A549 (cell line): ENCODE measurements around the gene CARMIL1.

Experiments
- HOXB5 ChIP-seq: fragments of 250-450 bp; sonication (Bioruptor Pico); IDR thresholded peaks from 2 replicates; pipeline ENCODE4 v1.5.0; 2020; ENCODE audit warnings: mild to moderate bottlenecking, moderate library complexity
- MAZ ChIP-seq: fragments of 150-350 bp; IDR thresholded peaks from 2 replicates; pipeline ENCODE4 v1.6.1; 2014; ENCODE audit warnings: antibody characterized with exemption, low read depth, low read length, borderline replicate concordance
- POLR2A ChIP-seq: IDR thresholded peaks from 2 replicates; pipeline ENCODE4 v1.6.1; 2012; ENCODE audit warnings: mild to moderate bottlenecking, low read length
- SMC3 ChIP-seq: fragments of >200 bp; sonication (Bioruptor Twin); formaldehyde crosslinking; IDR thresholded peaks from 3 replicates; pipeline ENCODE4 v1.6.1; 2018; ENCODE audit warnings: inconsistent platforms
- ZFP36 ChIP-seq: fragments of 450-650 bp; IDR thresholded peaks from 2 replicates; pipeline ENCODE4 v1.6.1; 2014; ENCODE audit warnings: borderline replicate concordance; ENCODE audit not compliant: partially characterized antibody
- TF ChIP-seq, protein P1 (sequence below): fragments of >200 bp; sonication (Bioruptor Twin); formaldehyde crosslinking; IDR thresholded peaks from 3 replicates; pipeline ENCODE4 v1.5.1; 2016
- TF ChIP-seq, protein P2 (sequence below): fragments of 250-450 bp; sonication (Bioruptor Pico); IDR thresholded peaks from 2 replicates; pipeline ENCODE4 v1.5.0; 2021; ENCODE audit warnings: mild to moderate bottlenecking, moderate library complexity, borderline replicate concordance

DNA sequence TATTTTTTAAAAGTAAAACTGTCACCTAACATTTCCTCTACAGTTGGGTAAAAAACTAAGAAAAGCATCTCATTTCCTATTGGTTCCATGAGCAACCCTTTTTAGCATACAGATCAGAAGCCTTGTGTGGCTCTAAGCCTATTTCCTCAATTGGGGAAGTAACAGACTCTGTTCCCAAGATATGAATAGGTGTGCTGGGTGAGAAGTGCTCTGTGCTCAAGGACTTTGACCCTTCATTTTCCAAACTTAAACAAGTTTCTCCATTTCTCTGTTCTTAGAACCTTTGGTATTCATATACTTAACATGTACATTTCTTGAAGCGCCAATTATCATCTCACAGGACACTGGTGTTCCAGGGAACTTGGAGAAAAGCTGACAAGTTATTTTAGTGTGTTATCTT is 24.1 kb downstream of the CARMIL1 start:
- TF ChIP-seq, protein P1, sequence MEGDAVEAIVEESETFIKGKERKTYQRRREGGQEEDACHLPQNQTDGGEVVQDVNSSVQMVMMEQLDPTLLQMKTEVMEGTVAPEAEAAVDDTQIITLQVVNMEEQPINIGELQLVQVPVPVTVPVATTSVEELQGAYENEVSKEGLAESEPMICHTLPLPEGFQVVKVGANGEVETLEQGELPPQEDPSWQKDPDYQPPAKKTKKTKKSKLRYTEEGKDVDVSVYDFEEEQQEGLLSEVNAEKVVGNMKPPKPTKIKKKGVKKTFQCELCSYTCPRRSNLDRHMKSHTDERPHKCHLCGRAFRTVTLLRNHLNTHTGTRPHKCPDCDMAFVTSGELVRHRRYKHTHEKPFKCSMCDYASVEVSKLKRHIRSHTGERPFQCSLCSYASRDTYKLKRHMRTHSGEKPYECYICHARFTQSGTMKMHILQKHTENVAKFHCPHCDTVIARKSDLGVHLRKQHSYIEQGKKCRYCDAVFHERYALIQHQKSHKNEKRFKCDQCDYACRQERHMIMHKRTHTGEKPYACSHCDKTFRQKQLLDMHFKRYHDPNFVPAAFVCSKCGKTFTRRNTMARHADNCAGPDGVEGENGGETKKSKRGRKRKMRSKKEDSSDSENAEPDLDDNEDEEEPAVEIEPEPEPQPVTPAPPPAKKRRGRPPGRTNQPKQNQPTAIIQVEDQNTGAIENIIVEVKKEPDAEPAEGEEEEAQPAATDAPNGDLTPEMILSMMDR: no peak
- TF ChIP-seq, protein P2, sequence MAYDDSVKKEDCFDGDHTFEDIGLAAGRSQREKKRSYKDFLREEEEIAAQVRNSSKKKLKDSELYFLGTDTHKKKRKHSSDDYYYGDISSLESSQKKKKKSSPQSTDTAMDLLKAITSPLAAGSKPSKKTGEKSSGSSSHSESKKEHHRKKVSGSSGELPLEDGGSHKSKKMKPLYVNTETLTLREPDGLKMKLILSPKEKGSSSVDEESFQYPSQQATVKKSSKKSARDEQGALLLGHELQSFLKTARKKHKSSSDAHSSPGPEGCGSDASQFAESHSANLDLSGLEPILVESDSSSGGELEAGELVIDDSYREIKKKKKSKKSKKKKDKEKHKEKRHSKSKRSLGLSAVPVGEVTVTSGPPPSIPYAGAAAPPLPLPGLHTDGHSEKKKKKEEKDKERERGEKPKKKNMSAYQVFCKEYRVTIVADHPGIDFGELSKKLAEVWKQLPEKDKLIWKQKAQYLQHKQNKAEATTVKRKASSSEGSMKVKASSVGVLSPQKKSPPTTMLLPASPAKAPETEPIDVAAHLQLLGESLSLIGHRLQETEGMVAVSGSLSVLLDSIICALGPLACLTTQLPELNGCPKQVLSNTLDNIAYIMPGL: no peak
- TF ChIP-seq MAZ: no peak
- TF ChIP-seq SMC3: no peak
- no peak for TF ChIP-seq POLR2A
- TF ChIP-seq ZFP36: no peak
- TF ChIP-seq HOXB5 (CRISPR knock-in tag): no peak
